ENCODE measurements around the gene MOB2. TPM values are rescaled to one million over a fixed set of nuclear protein-coding genes. Genes with fewer than 3 reads are reported as not detected.

MOB2 gene
- total and polyA plus RNA-seq, 2 donors (not counting 1 experiment from before 2014, with no cell fraction given): 13.1 to 30.1 TPM

DNA sequence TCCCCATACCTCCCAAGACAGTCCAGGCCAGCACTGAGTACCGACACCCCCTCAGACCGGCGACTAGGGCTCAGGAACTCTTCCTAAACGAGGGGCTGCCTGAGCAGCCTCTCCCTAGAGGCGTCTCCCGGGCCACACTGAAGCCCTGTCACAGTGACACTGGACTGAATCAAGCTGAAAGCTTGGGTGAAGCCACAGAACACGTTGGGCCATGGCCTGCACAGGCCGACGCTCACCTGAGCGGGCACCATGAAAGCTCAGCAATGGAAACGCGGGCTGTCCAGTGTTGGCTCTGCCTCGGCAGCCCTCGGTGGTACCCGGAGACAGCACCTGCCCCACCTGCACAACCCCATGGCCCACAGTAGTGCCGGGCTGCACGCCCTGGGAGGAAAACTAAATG lies 42.7 kb upstream of the MOB2 start:
- TF ChIP-seq EZH2 (IDR thresholded peaks at IDR 0.05; ENCODE audit: low read length, missing control alignments): no peak
- TF ChIP-seq, protein P1, sequence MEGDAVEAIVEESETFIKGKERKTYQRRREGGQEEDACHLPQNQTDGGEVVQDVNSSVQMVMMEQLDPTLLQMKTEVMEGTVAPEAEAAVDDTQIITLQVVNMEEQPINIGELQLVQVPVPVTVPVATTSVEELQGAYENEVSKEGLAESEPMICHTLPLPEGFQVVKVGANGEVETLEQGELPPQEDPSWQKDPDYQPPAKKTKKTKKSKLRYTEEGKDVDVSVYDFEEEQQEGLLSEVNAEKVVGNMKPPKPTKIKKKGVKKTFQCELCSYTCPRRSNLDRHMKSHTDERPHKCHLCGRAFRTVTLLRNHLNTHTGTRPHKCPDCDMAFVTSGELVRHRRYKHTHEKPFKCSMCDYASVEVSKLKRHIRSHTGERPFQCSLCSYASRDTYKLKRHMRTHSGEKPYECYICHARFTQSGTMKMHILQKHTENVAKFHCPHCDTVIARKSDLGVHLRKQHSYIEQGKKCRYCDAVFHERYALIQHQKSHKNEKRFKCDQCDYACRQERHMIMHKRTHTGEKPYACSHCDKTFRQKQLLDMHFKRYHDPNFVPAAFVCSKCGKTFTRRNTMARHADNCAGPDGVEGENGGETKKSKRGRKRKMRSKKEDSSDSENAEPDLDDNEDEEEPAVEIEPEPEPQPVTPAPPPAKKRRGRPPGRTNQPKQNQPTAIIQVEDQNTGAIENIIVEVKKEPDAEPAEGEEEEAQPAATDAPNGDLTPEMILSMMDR (conservative IDR thresholded peaks at IDR 0.05 in 1 of 2, IDR thresholded peaks at IDR 0.05 in 1 of 2; ENCODE audit: low read depth in 1 of 2, low read length in 2 of 2): no peak
- no peak for DNase-seq (ENCODE audit: low read depth in 2 of 2)
- Histone ChIP-seq H3K4me2 (ENCODE audit: extremely low read depth, insufficient read depth, low read length) (no peak overlapping the region), H3K27me3 (ENCODE audit: control insufficient read depth, insufficient read depth, low read length) (no peaks in the 10 kb centered on the region), H3K27ac (ENCODE audit: insufficient read depth, low read length) (no peak overlapping the region), H3K79me2 (ENCODE audit: control insufficient read depth, insufficient read depth, low read length) (peaks cover 36% of the 10 kb centered on the region), H4K20me1 (ENCODE audit: control insufficient read depth, extremely low read depth, insufficient read depth, low read length) (peaks cover 2% of the 10 kb centered on the region), H2AFZ (ENCODE audit: low read length) (no peak overlapping the region), H3K9me3 (ENCODE audit: control insufficient read depth, insufficient read depth, low read depth, low read length) (no peaks in the 10 kb centered on the region), H3K9ac (ENCODE audit: insufficient read depth, low read length) (no peak overlapping the region), H3K36me3 (ENCODE audit: control insufficient read depth, insufficient read depth, low read length) (peaks cover under 1% of the 10 kb centered on the region), H3K4me3 (replicated peaks in 1 of 4; ENCODE audit: control extremely low read depth in 1 of 4, insufficient read depth in 1 of 4, low read depth in 3 of 4, low read length in 4 of 4) (no peak overlapping the region), H3K4me1 (ENCODE audit: control insufficient read depth, extremely low read depth, insufficient read depth, low read length) (peaks cover 3% of the 10 kb centered on the region)

DNA sequence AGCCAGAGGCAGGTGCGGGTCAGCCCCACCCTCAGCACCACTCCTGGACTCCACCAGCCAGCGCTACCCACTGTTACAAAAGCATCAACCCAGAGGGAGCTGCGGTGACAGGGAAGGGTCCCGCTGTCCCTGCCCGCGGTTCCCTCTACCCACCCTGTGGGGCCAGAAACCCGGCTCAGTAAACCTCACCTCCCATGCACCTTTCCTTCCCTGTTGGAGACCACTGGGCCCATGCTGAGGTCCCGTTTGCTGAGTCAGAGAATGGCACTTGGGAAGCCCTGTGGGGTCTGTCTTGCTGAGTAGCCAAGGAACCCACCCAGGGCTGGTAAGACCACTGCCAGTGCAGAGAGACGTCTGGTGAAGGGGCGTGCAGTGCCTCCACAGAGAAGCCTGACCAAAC lies 42.1 kb upstream of the MOB2 start:
- no peak overlapping the region for H3K4me2 ChIP-seq (ENCODE audit: extremely low read depth, insufficient read depth, low read length)
- H3K4me3 ChIP-seq (replicated peaks in 1 of 4; ENCODE audit: control extremely low read depth in 1 of 4, insufficient read depth in 1 of 4, low read depth in 3 of 4, low read length in 4 of 4): no peak overlapping the region
- H3K79me2 ChIP-seq (ENCODE audit: control insufficient read depth, insufficient read depth, low read length): peaks cover 36% of the 10 kb centered on the region
- H3K36me3 ChIP-seq (ENCODE audit: control insufficient read depth, insufficient read depth, low read length): no peaks in the 10 kb centered on the region
- H3K9ac ChIP-seq (ENCODE audit: insufficient read depth, low read length): no peak overlapping the region
- H3K9me3 ChIP-seq (ENCODE audit: control insufficient read depth, insufficient read depth, low read depth, low read length): no peaks in the 10 kb centered on the region
- no peak for TF ChIP-seq EZH2 (IDR thresholded peaks at IDR 0.05; ENCODE audit: low read length, missing control alignments)
- TF ChIP-seq, protein P1 (conservative IDR thresholded peaks at IDR 0.05 in 1 of 2, IDR thresholded peaks at IDR 0.05 in 1 of 2; ENCODE audit: low read depth in 1 of 2, low read length in 2 of 2): no peak
- no peak overlapping the region for H2AFZ ChIP-seq (ENCODE audit: low read length)
- peaks cover 2% of the 10 kb centered on the region for H4K20me1 ChIP-seq (ENCODE audit: control insufficient read depth, extremely low read depth, insufficient read depth, low read length)
- H3K4me1 ChIP-seq (ENCODE audit: control insufficient read depth, extremely low read depth, insufficient read depth, low read length): peaks cover 3% of the 10 kb centered on the region
- no peaks in the 10 kb centered on the region for H3K27me3 ChIP-seq (ENCODE audit: control insufficient read depth, insufficient read depth, low read length)
- no peak for DNase-seq (ENCODE audit: low read depth in 2 of 2)
- H3K27ac ChIP-seq (ENCODE audit: insufficient read depth, low read length): no peak overlapping the region

DNA sequence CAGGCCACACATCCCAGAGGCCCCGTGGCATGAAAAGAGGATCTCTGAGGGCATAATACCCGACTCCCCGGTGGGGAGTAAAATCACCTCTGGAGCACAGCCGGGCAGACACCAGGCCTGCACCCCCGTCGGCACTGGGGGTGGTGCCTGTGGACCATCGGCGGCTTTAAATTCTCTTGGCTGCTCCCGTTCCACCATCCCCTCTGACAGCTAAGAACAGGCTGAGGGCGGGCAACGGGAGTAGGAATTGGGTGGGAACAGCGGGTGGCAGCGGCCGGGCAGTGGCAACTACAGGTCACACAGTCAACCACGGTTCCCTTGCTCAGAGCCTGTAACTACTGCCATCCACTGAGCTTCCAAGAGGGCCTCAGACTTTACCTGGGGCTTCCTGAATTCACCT lies 40.2 kb upstream of the MOB2 start:
- Histone ChIP-seq H4K20me1 (ENCODE audit: control insufficient read depth, extremely low read depth, insufficient read depth, low read length) (peaks cover 2% of the 10 kb centered on the region), H3K9ac (ENCODE audit: insufficient read depth, low read length) (no peak overlapping the region), H3K36me3 (ENCODE audit: control insufficient read depth, insufficient read depth, low read length) (no peaks in the 10 kb centered on the region), H2AFZ (ENCODE audit: low read length) (no peak overlapping the region), H3K4me2 (ENCODE audit: extremely low read depth, insufficient read depth, low read length) (no peak overlapping the region), H3K27ac (ENCODE audit: insufficient read depth, low read length) (no peak overlapping the region), H3K27me3 (ENCODE audit: control insufficient read depth, insufficient read depth, low read length) (no peaks in the 10 kb centered on the region), H3K4me3 (replicated peaks in 1 of 4; ENCODE audit: control extremely low read depth in 1 of 4, insufficient read depth in 1 of 4, low read depth in 3 of 4, low read length in 4 of 4) (no peak overlapping the region), H3K4me1 (ENCODE audit: control insufficient read depth, extremely low read depth, insufficient read depth, low read length) (peaks cover 3% of the 10 kb centered on the region), H3K9me3 (ENCODE audit: control insufficient read depth, insufficient read depth, low read depth, low read length) (no peaks in the 10 kb centered on the region), H3K79me2 (ENCODE audit: control insufficient read depth, insufficient read depth, low read length) (peaks cover 30% of the 10 kb centered on the region)
- DNase-seq (ENCODE audit: low read depth in 2 of 2): no peak
- TF ChIP-seq EZH2 (IDR thresholded peaks at IDR 0.05; ENCODE audit: low read length, missing control alignments): no peak
- TF ChIP-seq, protein P1 (conservative IDR thresholded peaks at IDR 0.05 in 1 of 2, IDR thresholded peaks at IDR 0.05 in 1 of 2; ENCODE audit: low read depth in 1 of 2, low read length in 2 of 2): no peak
